GM18873 (cell line): Measurements from ENCODE around the gene TXNDC16.
"Not testable (repeated sequence)": the region's sequence is repeated elsewhere in the genome, so short reads cannot be mapped to it uniquely, and the experiment has no call there.

Experiments
- ATAC-seq: cut with Tn5 transposase; IDR thresholded peaks from one replicate; pipeline ENCODE4 v1.9.1; 2021; ENCODE audit warnings: mild to moderate bottlenecking, moderate library complexity, moderate number of reproducible peaks; ENCODE audit not compliant: unreplicated experiment, low FRiP score

The TXNDC16 gene

GRCh38 chr14:52552063-52552988 is at the start of gene TXNDC16, which contains the start of gene GPR137C:
Gene TXNDC16, minus strand, starts transcription at chr14:52552505. Its CDS starts 8,948 bp downstream, at chr14:52543557.
Gene GPR137C, plus strand, starts transcription at chr14:52552836. Its CDS starts 312 bp downstream, at chr14:52553148.
- peak; percentile 98 for ATAC-seq

GRCh38 chr14:52599974-52600373 is 47.7 kb upstream of the TXNDC16 start:
- ATAC-seq = no peak

GRCh38 chr14:52598568-52598967 is 46.3 kb upstream of the TXNDC16 start:
- no peak for ATAC-seq

GRCh38 chr14:52596861-52597260 is 44.6 kb upstream of the TXNDC16 start:
- no peak for ATAC-seq

- ATAC-seq = no peak
These were observed 44.0 kb upstream of the TXNDC16 start for GRCh38 chr14:52596320-52596719.

GRCh38 chr14:52590318-52590717 is 38.0 kb upstream of the TXNDC16 start:
- no peak for ATAC-seq

- no peak for ATAC-seq
These were observed 37.3 kb upstream of the TXNDC16 start for GRCh38 chr14:52589646-52590045.

GRCh38 chr14:52583544-52583943 is 31.2 kb upstream of the TXNDC16 start:
- no peak for ATAC-seq

- ATAC-seq = no peak
These were observed 23.6 kb upstream of the TXNDC16 start for GRCh38 chr14:52575858-52576257.

- not testable (repeated sequence) for ATAC-seq
These were observed 16.1 kb upstream of the TXNDC16 start for GRCh38 chr14:52568454-52568853.

- ATAC-seq = no peak
These were observed 10.8 kb upstream of the TXNDC16 start for GRCh38 chr14:52563120-52563519.

- ATAC-seq = no peak
These were observed 6.4 kb upstream of the TXNDC16 start for GRCh38 chr14:52558688-52559087.

GRCh38 chr14:52553671-52554575 is 1.6 kb upstream of the TXNDC16 start:
- ATAC-seq = no peak

- no peak for ATAC-seq
These were observed 831 bp upstream of the TXNDC16 start for GRCh38 chr14:52553002-52553670.

GRCh38 chr14:52551696-52552062 is 626 bp downstream of the TXNDC16 start:
- no peak for ATAC-seq

GRCh38 chr14:52551205-52551604 is 1.1 kb downstream of the TXNDC16 start:
- no peak for ATAC-seq

- ATAC-seq = no peak
These were observed 1.6 kb downstream of the TXNDC16 start for GRCh38 chr14:52550661-52551060.

- no peak for ATAC-seq
These were observed 4.8 kb downstream of the TXNDC16 start for GRCh38 chr14:52547526-52547925.

GRCh38 chr14:52547027-52547426 is 5.3 kb downstream of the TXNDC16 start:
- no peak for ATAC-seq

GRCh38 chr14:52546318-52546670 is 6.0 kb downstream of the TXNDC16 start:
- ATAC-seq = no peak
